Activated CD8-positive, alpha-beta T cell treated with anti-CD3 and anti-CD28 coated beads for 36 hours (primary cell): ENCODE data around the gene MTMR6. TPM values are rescaled to one million over a fixed set of nuclear protein-coding genes. Genes with fewer than 3 reads are reported as not detected.
A peak's percentile ranks its signal among the peaks of the same experiment; 100 is the strongest.

Experiments used
- ATAC-seq: fragments of 200-7000 bp; cut with Tn5 transposase; one replicate; pipeline ENCODE4 v1.10.0; 2021; ENCODE audit warnings: mild to moderate bottlenecking, moderate library complexity
- CTCF ChIA-PET: fragments of 350-600 bp; sonication (Branson Sonifier 250); formaldehyde crosslinking; loops from one replicate; lab custom pipeline; 2021; ENCODE audit warnings: antibody characterized with exemption; lab: Charles Lee
- POLR2A ChIA-PET: fragments of 350-600 bp; sonication (Branson Sonifier 250); formaldehyde crosslinking; loops from one replicate; lab custom pipeline; 2021; ENCODE audit warnings: antibody characterized with exemption; lab: Charles Lee
- DNase-seq: peaks from one replicate; pipeline ENCODE4 v3.0.0-alpha.2; 2020
- H3K27ac Mint-ChIP-seq: one replicate; pipeline ENCODE4 v1.8.0; 2021; ENCODE audit warnings: mild to moderate bottlenecking, mixed read lengths
- H3K27me3 Mint-ChIP-seq: one replicate; pipeline ENCODE4 v1.8.0; 2021; ENCODE audit warnings: mixed read lengths
- H3K36me3 Mint-ChIP-seq: one replicate; pipeline ENCODE4 v1.8.0; 2021; ENCODE audit warnings: low read depth, mixed read lengths
- H3K4me1 Mint-ChIP-seq: one replicate; pipeline ENCODE4 v1.8.0; 2021; ENCODE audit warnings: low read depth, mixed read lengths
- H3K4me3 Mint-ChIP-seq: one replicate; pipeline ENCODE4 v1.8.0; 2021; ENCODE audit warnings: mild to moderate bottlenecking, moderate library complexity, mixed read lengths
- H3K9me3 Mint-ChIP-seq: one replicate; pipeline ENCODE4 v1.8.0; 2021; ENCODE audit warnings: mixed read lengths
- intact Hi-C: fragments of 100-400 bp; cut with micrococcal nuclease; formaldehyde crosslinking; loops from one replicate; pipeline ENCODE4 v1.10.0; 2022
- total RNA-seq, 2 experiments: library from RNA; stranded (reverse); gene quantifications; one replicate each; pipeline ENCODE4 v1.2.3, GENCODE V29; 2021
- TF ChIP-seq, protein P1 (sequence below): fragments of 200-600 bp; IDR thresholded peaks from one replicate; pipeline ENCODE4 v1.8.0; 2022; ENCODE audit warnings: antibody characterized with exemption, mild to moderate bottlenecking

Gene MTMR6
- total RNA-seq = 10 to 100 TPM; 10.7 to 11.3 TPM

DNA sequence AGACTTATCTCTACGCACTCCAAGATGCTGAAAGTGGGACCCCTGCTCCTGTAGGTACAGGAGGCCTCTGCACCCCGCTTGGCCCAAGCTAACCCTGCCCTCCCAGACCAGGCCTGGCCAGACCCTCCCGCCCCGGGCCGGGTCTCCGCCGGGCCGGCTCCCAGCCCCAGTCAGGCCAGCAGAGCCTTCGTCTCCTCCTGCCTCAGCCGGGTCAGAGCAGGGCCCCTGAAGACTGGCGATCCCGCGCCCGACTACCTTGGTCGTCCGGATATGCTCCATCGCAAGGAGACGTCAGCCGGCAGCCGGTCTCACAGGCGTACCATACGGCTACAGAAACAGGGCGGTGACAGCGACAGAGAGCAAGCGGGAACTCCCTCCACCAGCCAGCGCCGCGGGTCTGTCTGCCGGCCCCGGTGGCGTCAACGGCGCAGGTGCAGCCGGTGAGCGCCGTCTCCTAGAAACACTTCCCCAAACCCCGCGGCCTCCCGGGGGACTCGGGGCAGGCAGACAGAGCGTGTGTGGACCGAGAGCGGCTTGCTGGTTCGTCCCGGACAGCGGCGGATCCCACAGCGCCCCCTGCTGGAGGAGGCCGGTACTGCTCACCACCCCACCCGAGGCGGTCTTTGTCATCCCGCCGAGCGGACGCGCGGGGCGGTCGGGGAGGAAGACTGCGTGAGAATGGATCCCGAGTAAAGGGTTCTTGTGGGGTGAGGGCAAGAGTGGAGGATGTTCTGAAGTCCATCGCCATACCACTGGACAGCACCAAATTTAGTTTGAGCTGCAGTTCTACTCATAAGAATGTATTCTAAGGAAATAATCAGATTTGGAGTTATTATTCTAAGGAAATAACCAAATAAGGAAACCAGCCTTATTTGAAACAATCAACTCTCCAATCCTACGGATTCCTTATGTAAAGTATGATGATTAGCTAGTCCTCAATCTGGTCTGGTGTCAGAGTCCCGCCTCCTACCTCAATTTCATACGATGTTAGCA is at the start of gene MTMR6:
TSS of gene MTMR6 (minus strand) at position 520 of the 993 bp plus-strand sequence. CDS start at position 279, 241 bp downstream.
- peaks cover 32% of the 10 kb centered on the region for H3K4me1 Mint-ChIP-seq
- POLR2A ChIA-PET = interaction anchor here (0.7 to 2.7 kb wide), 8 partner anchors 9 to 53 kb away, joined by 3 to 18 read pairs (median 5); partner anchors contain the start of gene NUP58
- peak; percentile 89 for ATAC-seq
- TF ChIP-seq, protein P1, sequence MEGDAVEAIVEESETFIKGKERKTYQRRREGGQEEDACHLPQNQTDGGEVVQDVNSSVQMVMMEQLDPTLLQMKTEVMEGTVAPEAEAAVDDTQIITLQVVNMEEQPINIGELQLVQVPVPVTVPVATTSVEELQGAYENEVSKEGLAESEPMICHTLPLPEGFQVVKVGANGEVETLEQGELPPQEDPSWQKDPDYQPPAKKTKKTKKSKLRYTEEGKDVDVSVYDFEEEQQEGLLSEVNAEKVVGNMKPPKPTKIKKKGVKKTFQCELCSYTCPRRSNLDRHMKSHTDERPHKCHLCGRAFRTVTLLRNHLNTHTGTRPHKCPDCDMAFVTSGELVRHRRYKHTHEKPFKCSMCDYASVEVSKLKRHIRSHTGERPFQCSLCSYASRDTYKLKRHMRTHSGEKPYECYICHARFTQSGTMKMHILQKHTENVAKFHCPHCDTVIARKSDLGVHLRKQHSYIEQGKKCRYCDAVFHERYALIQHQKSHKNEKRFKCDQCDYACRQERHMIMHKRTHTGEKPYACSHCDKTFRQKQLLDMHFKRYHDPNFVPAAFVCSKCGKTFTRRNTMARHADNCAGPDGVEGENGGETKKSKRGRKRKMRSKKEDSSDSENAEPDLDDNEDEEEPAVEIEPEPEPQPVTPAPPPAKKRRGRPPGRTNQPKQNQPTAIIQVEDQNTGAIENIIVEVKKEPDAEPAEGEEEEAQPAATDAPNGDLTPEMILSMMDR = peak; percentile 98
- peaks cover 14% of the 10 kb centered on the region for H3K27me3 Mint-ChIP-seq
- H3K4me3 Mint-ChIP-seq = peak within 1 kb of the TSS; percentile 93
- H3K9me3 Mint-ChIP-seq = no peaks in the 10 kb centered on the region
- DNase-seq = peak; percentile 93
- intact Hi-C loops = loop anchor here (2.0 kb wide), 1 partner anchor 14 kb away; the partner anchor contains the start of gene NUP58
- CTCF ChIA-PET = interaction anchor here (0.6 to 3.3 kb wide), 10 partner anchors 9 to 54 kb away, joined by 3 to 32 read pairs (median 4); partner anchors contain the start of gene NUP58
- H3K36me3 Mint-ChIP-seq = peaks cover 10% of the 10 kb centered on the region
- H3K27ac Mint-ChIP-seq = peak within 1 kb of the TSS; percentile 95

DNA sequence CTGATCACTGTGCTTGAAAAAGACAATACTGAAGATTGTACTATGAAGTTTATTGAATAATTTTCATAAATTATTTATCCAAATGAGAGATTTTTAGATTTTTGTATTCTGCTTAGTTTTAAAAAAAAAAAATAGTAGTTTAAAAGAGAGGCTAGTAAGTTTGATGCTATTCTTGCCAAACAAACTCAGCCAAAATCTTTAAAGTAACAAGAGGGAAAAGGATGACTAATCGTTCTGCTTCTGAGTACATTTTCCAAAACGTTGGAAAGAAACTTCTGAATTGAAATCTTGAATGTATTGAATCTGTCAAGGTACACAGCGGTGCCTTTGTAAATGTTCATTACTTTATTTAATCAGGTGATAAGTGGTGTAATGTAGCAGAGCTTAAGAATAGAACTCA is 48.6 kb upstream of the MTMR6 start:
- intact Hi-C loops = no loop called here
- Mint-ChIP-seq H3K27me3 (no peaks in the 10 kb centered on the region), H3K27ac (no peak overlapping the region), H3K36me3 (peaks cover 28% of the 10 kb centered on the region), H3K4me1 (no peaks in the 10 kb centered on the region), H3K4me3 (no peak overlapping the region), H3K9me3 (no peaks in the 10 kb centered on the region)
- TF ChIP-seq, protein P1 = no peak
- ATAC-seq = no peak
- ChIA-PET CTCF (no interaction called here), POLR2A (no interaction called here)
- no peak for DNase-seq

DNA sequence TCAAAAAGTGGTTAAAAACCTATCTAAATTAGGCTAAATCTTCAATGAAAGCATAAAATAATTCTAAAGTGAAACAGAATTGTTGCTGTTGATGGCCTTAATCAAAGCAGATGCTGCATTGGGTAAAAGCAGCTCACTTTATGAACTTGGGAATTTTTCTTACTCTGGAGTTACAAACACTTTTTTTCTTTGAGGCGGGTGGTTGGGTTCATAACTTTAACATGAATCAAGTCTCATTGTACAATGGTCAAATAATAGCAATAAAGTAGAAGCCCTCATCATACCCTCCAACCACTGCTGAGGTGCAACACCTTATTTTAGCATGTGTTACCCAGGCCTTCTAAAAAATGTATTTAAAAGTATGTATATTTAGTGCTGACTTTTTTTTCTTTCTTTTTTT is 43.3 kb upstream of the MTMR6 start:
- Mint-ChIP-seq H3K9me3 (no peaks in the 10 kb centered on the region), H3K27ac (no peak overlapping the region), H3K4me1 (no peaks in the 10 kb centered on the region), H3K36me3 (peaks cover 40% of the 10 kb centered on the region), H3K27me3 (no peaks in the 10 kb centered on the region), H3K4me3 (no peak overlapping the region)
- intact Hi-C loops = no loop called here
- POLR2A ChIA-PET = no interaction called here
- DNase-seq (no peak), ATAC-seq (no peak)
- CTCF ChIA-PET = no interaction called here
- TF ChIP-seq, protein P1 = no peak

DNA sequence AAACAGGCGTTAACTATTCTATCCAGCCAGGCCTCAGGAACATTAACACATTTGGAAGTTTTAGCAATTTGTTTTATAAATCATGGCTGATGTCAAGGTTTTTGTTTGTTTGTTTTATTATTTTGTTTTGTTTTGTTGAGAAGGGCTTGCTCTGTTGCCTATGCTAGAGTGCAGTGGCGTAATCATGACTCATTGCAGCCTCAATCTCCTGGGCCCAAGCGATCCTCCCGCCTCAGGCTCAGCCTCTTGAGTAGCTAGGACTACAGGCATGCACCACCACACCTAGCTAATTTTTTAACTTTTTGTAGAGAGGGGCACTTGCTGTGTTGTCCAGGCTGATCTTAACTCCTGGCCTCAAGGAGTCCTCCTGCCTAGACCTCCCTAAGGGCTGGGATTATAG is 42.4 kb upstream of the MTMR6 start:
- H3K4me3 Mint-ChIP-seq = no peak overlapping the region
- DNase-seq (no peak), ATAC-seq (no peak)
- no peaks in the 10 kb centered on the region for H3K9me3 Mint-ChIP-seq
- intact Hi-C loops = no loop called here
- no peaks in the 10 kb centered on the region for H3K4me1 Mint-ChIP-seq
- TF ChIP-seq, protein P1 = no peak
- peak overlapping the region; percentile 17 for H3K27ac Mint-ChIP-seq
- CTCF ChIA-PET = no interaction called here
- H3K36me3 Mint-ChIP-seq = peaks cover 42% of the 10 kb centered on the region
- H3K27me3 Mint-ChIP-seq = no peaks in the 10 kb centered on the region
- POLR2A ChIA-PET = no interaction called here

DNA sequence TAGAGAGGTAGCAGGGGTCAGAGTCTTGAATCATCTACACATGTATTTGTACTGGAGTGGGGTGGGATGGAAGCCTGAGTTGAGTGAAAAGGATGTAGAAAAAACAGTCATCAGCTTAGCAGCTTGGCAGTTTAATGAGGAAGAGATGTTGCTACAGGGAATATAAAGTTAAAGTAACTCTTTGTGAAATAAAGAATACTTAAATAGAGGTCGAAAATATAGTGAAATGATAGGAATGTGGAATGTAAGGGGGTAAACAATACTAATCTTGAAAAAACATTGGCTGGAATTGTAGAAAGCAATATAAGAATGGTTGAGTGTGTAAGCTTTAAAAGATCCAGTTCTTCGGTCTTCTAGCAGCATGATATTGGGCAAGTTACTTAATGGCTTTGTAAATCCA is 36.8 kb upstream of the MTMR6 start:
- Mint-ChIP-seq H3K36me3 (peaks cover 33% of the 10 kb centered on the region), H3K27ac (peak overlapping the region; percentile 1), H3K9me3 (no peaks in the 10 kb centered on the region), H3K27me3 (no peaks in the 10 kb centered on the region), H3K4me3 (no peak overlapping the region), H3K4me1 (no peaks in the 10 kb centered on the region)
- ChIA-PET POLR2A (no interaction called here), CTCF (no interaction called here)
- TF ChIP-seq, protein P1 = no peak
- DNase-seq (no peak), ATAC-seq (no peak)
- intact Hi-C loops = no loop called here
